Measurements from ENCODE around the gene IL17REL.

The IL17REL gene

GRCh38 chr22:49954991-49955580, 57.5 kb downstream of the IL17REL start:
- no peak for TF ChIP-seq GATA2 (IDR thresholded peaks at IDR 0.05; ENCODE audit: low read depth, low read length)
- no peak for TF ChIP-seq GATA3 (IDR thresholded peaks at IDR 0.05; ENCODE audit: low read depth, low read length)

DNA sequence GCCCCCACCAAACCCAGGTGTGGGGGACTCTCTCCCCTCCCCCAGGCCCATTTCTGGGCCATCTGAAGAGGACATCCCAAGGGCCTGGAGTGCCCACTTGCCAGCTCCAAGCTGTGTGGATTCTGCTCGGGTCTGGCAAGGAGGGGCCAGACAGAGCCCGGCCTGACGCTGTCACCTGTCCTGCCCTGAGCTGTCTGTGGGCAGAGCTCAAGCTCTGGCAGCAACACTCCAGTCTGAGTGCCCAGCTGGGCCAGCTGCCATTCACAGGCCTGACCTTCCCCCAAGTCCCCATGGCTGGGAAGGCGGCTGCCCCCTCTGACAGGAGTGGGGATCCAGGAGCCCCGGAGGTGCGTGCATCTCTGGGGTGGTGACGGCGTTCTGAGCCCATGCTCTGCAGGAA, 58.2 kb downstream of the IL17REL start:
- TF ChIP-seq GATA2 (IDR thresholded peaks at IDR 0.05; ENCODE audit: low read depth, low read length) (no peak), GATA3 (IDR thresholded peaks at IDR 0.05; ENCODE audit: low read depth, low read length) (no peak)

GRCh38 chr22:49953680-49954344, 58.8 kb downstream of the IL17REL start:
- TF ChIP-seq GATA2 (IDR thresholded peaks at IDR 0.05; ENCODE audit: low read depth, low read length), result no peak
- no peak for TF ChIP-seq GATA3 (IDR thresholded peaks at IDR 0.05; ENCODE audit: low read depth, low read length)

- TF ChIP-seq GATA2 (IDR thresholded peaks at IDR 0.05; ENCODE audit: low read depth, low read length) (no peak), GATA3 (IDR thresholded peaks at IDR 0.05; ENCODE audit: low read depth, low read length) (no peak)
These were observed 59.4 kb downstream of the IL17REL start for GRCh38 chr22:49953027-49953679.

- TF ChIP-seq GATA3 (IDR thresholded peaks at IDR 0.05; ENCODE audit: low read depth, low read length), result no peak
- no peak for TF ChIP-seq GATA2 (IDR thresholded peaks at IDR 0.05; ENCODE audit: low read depth, low read length)
These were observed 60.3 kb downstream of the IL17REL start for GRCh38 chr22:49951986-49952896.

GRCh38 chr22:49951678-49951985, 60.9 kb downstream of the IL17REL start:
- no peak for TF ChIP-seq GATA2 (IDR thresholded peaks at IDR 0.05; ENCODE audit: low read depth, low read length)
- no peak for TF ChIP-seq GATA3 (IDR thresholded peaks at IDR 0.05; ENCODE audit: low read depth, low read length)

GRCh38 chr22:49951000-49951677, 61.4 kb downstream of the IL17REL start:
- no peak for TF ChIP-seq GATA3 (IDR thresholded peaks at IDR 0.05; ENCODE audit: low read depth, low read length)
- no peak for TF ChIP-seq GATA2 (IDR thresholded peaks at IDR 0.05; ENCODE audit: low read depth, low read length)

DNA sequence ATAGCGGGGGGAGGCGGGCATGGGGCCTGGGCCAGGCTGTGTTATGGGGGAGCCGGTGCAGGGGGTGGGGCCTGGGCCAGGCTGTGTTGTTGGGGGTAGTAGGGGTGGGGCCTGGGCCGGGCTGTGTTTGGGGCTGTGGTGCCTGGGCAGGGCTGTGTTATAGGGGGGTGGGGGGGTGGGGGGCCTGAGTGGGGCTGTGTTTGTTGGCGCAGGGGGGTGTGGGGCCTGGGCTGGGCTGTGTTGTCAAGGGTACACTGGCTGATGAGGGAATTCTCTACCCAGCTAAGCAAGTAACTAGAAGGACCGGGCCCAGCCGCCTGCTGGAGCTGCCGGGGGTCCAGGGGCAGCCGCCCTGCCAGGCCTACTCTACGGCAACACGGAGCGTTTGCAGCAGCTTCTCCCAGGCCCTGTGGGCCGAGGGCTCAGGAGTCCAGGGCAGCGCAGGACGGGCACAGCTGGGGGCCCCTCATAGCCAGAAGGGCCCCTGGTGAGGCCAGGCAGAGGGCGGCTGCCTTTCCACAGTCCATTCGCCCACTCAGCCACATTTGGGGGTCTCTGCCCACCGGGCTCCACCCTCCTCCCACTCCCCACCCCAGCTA, 62.1 kb downstream of the IL17REL start:
- TF ChIP-seq GATA3 (IDR thresholded peaks at IDR 0.05; ENCODE audit: low read depth, low read length) (no peak), GATA2 (IDR thresholded peaks at IDR 0.05; ENCODE audit: low read depth, low read length) (no peak)

DNA sequence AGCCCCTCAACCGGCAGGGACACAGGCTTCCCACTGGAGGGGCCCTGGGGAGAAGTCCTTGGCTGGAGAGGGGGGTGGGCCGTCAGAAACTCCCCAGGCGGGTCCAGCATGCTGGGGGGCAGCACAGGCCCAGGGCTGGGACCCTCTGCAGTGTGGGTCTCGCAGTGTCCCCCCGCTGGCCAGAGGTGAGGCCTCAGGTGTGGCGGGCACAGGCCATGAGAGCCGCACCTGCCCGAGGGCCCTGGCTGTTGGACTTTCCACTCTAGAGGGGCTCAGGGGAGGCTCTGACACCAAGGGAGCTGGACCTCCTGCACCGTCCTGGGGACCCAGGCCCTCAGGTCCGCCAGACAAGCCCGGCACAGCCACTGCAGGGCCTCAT, 62.7 kb downstream of the IL17REL start:
- no peak for TF ChIP-seq GATA2 (IDR thresholded peaks at IDR 0.05; ENCODE audit: low read depth, low read length)
- TF ChIP-seq GATA3 (IDR thresholded peaks at IDR 0.05; ENCODE audit: low read depth, low read length), result no peak

- no peak for TF ChIP-seq GATA3 (IDR thresholded peaks at IDR 0.05; ENCODE audit: low read depth, low read length)
- no peak for TF ChIP-seq GATA2 (IDR thresholded peaks at IDR 0.05; ENCODE audit: low read depth, low read length)
These were observed 63.3 kb downstream of the IL17REL start for GRCh38 chr22:49948958-49949913.

GRCh38 chr22:49948116-49948957, 64.2 kb downstream of the IL17REL start:
- TF ChIP-seq GATA2 (IDR thresholded peaks at IDR 0.05; ENCODE audit: low read depth, low read length), result no peak
- TF ChIP-seq GATA3 (IDR thresholded peaks at IDR 0.05; ENCODE audit: low read depth, low read length), result no peak

GRCh38 chr22:49947296-49947622, 65.3 kb downstream of the IL17REL start:
- TF ChIP-seq GATA2 (IDR thresholded peaks at IDR 0.05; ENCODE audit: low read depth, low read length), result no peak
- TF ChIP-seq GATA3 (IDR thresholded peaks at IDR 0.05; ENCODE audit: low read depth, low read length), result no peak

Data from SH-SY5Y (cell line).